NCI-H524 (cell line): ENCODE measurements around the gene CCDC106.

Experiments used
- DNase-seq, 2 experiments: peaks; one replicate each; lab custom pipeline; 2025; lab: John Stamatoyannopoulos, UW

The CCDC106 gene

GRCh38 chr19:55696301-55697068 lies 48.5 kb downstream of the CCDC106 start:
- no peak for DNase-seq

GRCh38 chr19:55697069-55697440 lies 49.0 kb downstream of the CCDC106 start:
- no peak for DNase-seq

- no peak for DNase-seq
Measured at GRCh38 chr19:55697698-55698097, 49.7 kb downstream of the CCDC106 start.

GRCh38 chr19:55698256-55698655 lies 50.2 kb downstream of the CCDC106 start:
- no peak for DNase-seq

GRCh38 chr19:55699221-55699620 lies 51.2 kb downstream of the CCDC106 start:
- no peak for DNase-seq

- DNase-seq = no peak
Measured at GRCh38 chr19:55700813-55701212, 52.8 kb downstream of the CCDC106 start.

GRCh38 chr19:55702131-55702627 lies 54.2 kb downstream of the CCDC106 start:
- DNase-seq = no peak
